ENCODE data around the gene PPARG. TPM values are rescaled to one million over a fixed set of nuclear protein-coding genes. Genes with fewer than 3 reads are reported as not detected.

The PPARG gene
- total and polyA plus RNA-seq, 2 of the 13 experiments (the other 11 are each of a cell fraction or from before 2014, with no cell fraction given), result 13.9 to 58.3 TPM

DNA sequence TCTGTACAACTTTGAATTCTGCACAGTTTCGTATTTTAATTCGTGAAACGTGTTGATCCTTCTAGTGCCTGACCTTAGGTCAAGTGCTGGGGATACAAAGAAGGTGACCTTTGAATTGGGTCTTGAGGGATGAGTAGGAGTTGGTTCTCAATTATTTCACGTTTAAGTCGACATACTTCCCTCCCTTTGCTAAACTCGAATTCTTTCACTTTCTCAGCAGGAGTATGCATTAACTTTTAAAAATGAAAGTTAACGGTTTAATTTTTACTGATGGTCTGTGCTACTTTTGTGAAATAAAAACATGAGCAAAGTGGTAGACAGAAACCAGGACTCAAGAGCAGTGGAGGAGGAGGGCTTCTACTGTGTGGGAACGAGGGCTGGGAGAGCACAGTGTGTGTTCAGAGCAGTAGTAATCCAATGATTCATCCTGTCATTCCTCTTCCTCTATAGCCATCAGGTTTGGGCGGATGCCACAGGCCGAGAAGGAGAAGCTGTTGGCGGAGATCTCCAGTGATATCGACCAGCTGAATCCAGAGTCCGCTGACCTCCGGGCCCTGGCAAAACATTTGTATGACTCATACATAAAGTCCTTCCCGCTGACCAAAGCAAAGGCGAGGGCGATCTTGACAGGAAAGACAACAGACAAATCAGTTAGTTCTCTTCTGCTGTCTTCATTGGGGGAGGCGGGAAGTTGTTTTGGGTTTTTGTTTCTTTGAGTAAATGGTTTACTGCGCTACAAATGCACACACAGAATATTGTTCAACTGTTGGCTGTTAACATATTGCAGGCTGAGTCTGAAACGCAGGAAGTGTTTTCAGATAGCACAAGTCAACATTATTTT, 116.8 kb downstream of the PPARG start (continued):
- no peak for TF ChIP-seq FOXA1 (IDR thresholded peaks at IDR 0.05)
- TF ChIP-seq FOXA1 (CRISPR knock-in tag; IDR thresholded peaks at IDR 0.05), result peak; percentile 63
- peak; percentile 55; the same call in 1 of the 2 replicates for TF ChIP-seq ZFP37 (CRISPR knock-in tag; IDR thresholded peaks at IDR 0.05; ENCODE audit: borderline replicate concordance)
- peak; percentile 83; the same call in 1 of the 2 replicates for TF ChIP-seq ZNF33A (CRISPR knock-in tag; IDR thresholded peaks at IDR 0.05; ENCODE audit: borderline replicate concordance)
- peak; percentile 70; the same call in 1 of the 2 replicates for TF ChIP-seq MIER2 (CRISPR knock-in tag; IDR thresholded peaks at IDR 0.05)
- TF ChIP-seq TCF7 (IDR thresholded peaks at IDR 0.05; ENCODE audit: low read depth), result peak; percentile 78
- no peak for TF ChIP-seq RBAK (CRISPR knock-in tag; IDR thresholded peaks at IDR 0.05)
- peak; percentile 22; the same call in 1 of the 2 replicates for TF ChIP-seq HHEX (CRISPR knock-in tag; IDR thresholded peaks at IDR 0.05)
- TF ChIP-seq REPIN1 (CRISPR knock-in tag; IDR thresholded peaks at IDR 0.05; ENCODE audit: borderline replicate concordance, low read depth), result peak; percentile 88
- TF ChIP-seq ZFX (CRISPR knock-in tag; IDR thresholded peaks at IDR 0.05; ENCODE audit: low read depth), result peak; percentile 80
- peak; percentile 88 for TF ChIP-seq FOXC1 (CRISPR knock-in tag; IDR thresholded peaks at IDR 0.05; ENCODE audit: borderline replicate concordance)
- TF ChIP-seq, protein P1, sequence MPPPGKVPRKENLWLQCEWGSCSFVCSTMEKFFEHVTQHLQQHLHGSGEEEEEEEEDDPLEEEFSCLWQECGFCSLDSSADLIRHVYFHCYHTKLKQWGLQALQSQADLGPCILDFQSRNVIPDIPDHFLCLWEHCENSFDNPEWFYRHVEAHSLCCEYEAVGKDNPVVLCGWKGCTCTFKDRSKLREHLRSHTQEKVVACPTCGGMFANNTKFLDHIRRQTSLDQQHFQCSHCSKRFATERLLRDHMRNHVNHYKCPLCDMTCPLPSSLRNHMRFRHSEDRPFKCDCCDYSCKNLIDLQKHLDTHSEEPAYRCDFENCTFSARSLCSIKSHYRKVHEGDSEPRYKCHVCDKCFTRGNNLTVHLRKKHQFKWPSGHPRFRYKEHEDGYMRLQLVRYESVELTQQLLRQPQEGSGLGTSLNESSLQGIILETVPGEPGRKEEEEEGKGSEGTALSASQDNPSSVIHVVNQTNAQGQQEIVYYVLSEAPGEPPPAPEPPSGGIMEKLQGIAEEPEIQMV (CRISPR knock-in tag; IDR thresholded peaks at IDR 0.05; ENCODE audit: low read depth), result peak; percentile 81; the same call in 1 of the 2 replicates
- peak; percentile 58; the same call in 1 of the 2 replicates for TF ChIP-seq LCORL (IDR thresholded peaks at IDR 0.05)
- peak; percentile 96 for TF ChIP-seq LCORL (CRISPR knock-in tag; IDR thresholded peaks at IDR 0.05)
- TF ChIP-seq, protein P2, sequence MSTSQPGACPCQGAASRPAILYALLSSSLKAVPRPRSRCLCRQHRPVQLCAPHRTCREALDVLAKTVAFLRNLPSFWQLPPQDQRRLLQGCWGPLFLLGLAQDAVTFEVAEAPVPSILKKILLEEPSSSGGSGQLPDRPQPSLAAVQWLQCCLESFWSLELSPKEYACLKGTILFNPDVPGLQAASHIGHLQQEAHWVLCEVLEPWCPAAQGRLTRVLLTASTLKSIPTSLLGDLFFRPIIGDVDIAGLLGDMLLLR (CRISPR knock-in tag; IDR thresholded peaks at IDR 0.05), result no peak
- peak; percentile 93; the same call in 1 of the 2 replicates for TF ChIP-seq MEIS1 (CRISPR knock-in tag; IDR thresholded peaks at IDR 0.05; ENCODE audit: borderline replicate concordance)
- no peak for TF ChIP-seq NFIB (CRISPR knock-in tag; IDR thresholded peaks at IDR 0.05; ENCODE audit: borderline replicate concordance)
- TF ChIP-seq, protein P3, sequence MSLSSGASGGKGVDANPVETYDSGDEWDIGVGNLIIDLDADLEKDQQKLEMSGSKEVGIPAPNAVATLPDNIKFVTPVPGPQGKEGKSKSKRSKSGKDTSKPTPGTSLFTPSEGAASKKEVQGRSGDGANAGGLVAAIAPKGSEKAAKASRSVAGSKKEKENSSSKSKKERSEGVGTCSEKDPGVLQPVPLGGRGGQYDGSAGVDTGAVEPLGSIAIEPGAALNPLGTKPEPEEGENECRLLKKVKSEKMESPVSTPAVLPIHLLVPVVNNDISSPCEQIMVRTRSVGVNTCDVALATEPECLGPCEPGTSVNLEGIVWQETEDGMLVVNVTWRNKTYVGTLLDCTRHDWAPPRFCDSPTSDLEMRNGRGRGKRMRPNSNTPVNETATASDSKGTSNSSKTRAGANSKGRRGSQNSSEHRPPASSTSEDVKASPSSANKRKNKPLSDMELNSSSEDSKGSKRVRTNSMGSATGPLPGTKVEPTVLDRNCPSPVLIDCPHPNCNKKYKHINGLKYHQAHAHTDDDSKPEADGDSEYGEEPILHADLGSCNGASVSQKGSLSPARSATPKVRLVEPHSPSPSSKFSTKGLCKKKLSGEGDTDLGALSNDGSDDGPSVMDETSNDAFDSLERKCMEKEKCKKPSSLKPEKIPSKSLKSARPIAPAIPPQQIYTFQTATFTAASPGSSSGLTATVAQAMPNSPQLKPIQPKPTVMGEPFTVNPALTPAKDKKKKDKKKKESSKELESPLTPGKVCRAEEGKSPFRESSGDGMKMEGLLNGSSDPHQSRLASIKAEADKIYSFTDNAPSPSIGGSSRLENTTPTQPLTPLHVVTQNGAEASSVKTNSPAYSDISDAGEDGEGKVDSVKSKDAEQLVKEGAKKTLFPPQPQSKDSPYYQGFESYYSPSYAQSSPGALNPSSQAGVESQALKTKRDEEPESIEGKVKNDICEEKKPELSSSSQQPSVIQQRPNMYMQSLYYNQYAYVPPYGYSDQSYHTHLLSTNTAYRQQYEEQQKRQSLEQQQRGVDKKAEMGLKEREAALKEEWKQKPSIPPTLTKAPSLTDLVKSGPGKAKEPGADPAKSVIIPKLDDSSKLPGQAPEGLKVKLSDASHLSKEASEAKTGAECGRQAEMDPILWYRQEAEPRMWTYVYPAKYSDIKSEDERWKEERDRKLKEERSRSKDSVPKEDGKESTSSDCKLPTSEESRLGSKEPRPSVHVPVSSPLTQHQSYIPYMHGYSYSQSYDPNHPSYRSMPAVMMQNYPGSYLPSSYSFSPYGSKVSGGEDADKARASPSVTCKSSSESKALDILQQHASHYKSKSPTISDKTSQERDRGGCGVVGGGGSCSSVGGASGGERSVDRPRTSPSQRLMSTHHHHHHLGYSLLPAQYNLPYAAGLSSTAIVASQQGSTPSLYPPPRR (CRISPR knock-in tag; IDR thresholded peaks at IDR 0.05; ENCODE audit: borderline replicate concordance), result peak; percentile 93
- peak; percentile 80 for TF ChIP-seq MEF2D (CRISPR knock-in tag; IDR thresholded peaks at IDR 0.05)
- peak; percentile 39; the same call in 1 of the 2 replicates for TF ChIP-seq SMC3 (IDR thresholded peaks at IDR 0.05; ENCODE audit: low read length)
- 0 out of 2 replicates have a peak, but pooled peaks have one; percentile 52 for TF ChIP-seq ZNF747 (CRISPR knock-in tag; IDR thresholded peaks at IDR 0.05; ENCODE audit: borderline replicate concordance)
- TF ChIP-seq RXRB (CRISPR knock-in tag; IDR thresholded peaks at IDR 0.05; ENCODE audit: borderline replicate concordance), result peak; percentile 94
- no peak for TF ChIP-seq ZNF30 (CRISPR knock-in tag; IDR thresholded peaks at IDR 0.05)
- TF ChIP-seq PHF21A (CRISPR knock-in tag; IDR thresholded peaks at IDR 0.05), result peak; percentile 92

Measured in HepG2 (cell line).